Activated CD8-positive, alpha-beta memory T cell treated with anti-CD3 and anti-CD28 coated beads for 1 hour (primary cell): ENCODE measurements around the gene ASB2.

Experiments used
- DNase-seq, 2 donors: peaks; one replicate each; pipeline ENCODE4 v3.0.0-alpha.2; 2020; ENCODE audit warnings: low read depth in 1 of 2; ENCODE audit errors: extremely low read depth in 1 of 2

Gene ASB2

GRCh38 chr14:94001501-94002396, 25.4 kb upstream of the ASB2 start:
- peak; percentile 18 to 40 for DNase-seq

DNA sequence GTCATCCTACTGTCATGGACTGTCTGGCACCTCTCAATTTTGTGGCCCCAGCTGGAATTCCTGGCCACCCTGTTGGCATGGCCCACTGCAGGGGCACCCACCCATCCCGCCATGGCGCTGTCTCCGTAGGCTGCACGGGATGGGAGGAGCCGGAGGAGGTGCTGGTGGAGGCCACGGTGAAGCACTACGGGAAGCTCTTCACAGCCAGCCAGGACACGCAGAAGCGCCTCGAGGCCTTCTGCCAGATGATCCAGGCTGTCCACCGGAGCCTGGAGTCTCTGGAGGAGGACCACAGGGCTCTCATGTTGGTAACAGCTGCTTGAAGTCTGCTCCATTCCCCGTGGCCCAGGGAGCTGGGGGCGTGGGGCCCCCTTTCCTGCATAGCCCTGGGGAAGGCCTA, 24.6 kb upstream of the ASB2 start:
- DNase-seq = no peak

- no peak for DNase-seq
These were observed 23.9 kb upstream of the ASB2 start for GRCh38 chr14:94000267-94000666.

DNA sequence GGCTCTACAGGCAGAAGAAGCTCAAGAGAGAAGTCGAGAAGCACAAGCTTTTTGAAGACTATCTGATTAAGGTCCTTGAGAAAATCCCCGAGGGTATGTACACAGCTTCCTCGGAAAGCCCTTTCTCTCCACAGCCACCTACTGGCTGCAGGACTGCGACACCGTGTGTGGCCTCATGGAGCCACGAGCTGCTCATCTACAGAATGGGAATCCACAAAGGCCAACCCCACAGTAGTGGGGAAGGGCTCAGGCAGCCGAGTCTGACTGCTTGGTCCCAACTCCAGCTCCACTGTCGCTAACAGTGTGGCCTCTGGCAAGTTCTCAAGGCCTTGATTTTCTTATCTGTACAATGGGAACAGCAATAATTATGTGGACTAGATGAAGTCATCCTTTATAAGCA, 23.2 kb upstream of the ASB2 start:
- no peak for DNase-seq

DNA sequence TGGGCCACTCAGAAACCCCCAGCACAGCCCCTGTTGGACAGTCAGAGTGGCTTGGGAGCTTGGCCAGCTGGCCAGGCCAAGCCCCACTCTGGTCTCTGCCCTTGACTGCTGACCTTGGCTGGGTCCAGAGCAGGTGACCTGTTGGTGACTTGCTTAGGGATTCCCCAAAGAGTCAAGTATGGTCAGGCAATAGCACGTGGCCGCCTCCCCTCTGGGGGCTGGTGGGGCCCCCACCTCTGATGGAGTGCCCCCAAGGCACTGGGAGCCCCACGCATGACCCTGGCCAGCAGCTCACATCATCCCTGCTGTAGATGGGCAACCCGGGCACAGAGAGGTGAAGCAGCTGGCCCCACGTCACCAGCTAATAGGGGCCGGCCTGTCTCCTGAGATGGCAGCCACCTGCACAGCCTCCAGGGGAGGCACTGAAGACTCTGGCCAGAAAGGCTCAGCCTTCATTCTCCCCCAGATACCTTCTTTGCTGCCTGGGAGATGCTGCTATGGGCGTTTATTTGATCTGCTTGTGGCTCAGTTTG, 22.6 kb upstream of the ASB2 start:
- no peak for DNase-seq

DNA sequence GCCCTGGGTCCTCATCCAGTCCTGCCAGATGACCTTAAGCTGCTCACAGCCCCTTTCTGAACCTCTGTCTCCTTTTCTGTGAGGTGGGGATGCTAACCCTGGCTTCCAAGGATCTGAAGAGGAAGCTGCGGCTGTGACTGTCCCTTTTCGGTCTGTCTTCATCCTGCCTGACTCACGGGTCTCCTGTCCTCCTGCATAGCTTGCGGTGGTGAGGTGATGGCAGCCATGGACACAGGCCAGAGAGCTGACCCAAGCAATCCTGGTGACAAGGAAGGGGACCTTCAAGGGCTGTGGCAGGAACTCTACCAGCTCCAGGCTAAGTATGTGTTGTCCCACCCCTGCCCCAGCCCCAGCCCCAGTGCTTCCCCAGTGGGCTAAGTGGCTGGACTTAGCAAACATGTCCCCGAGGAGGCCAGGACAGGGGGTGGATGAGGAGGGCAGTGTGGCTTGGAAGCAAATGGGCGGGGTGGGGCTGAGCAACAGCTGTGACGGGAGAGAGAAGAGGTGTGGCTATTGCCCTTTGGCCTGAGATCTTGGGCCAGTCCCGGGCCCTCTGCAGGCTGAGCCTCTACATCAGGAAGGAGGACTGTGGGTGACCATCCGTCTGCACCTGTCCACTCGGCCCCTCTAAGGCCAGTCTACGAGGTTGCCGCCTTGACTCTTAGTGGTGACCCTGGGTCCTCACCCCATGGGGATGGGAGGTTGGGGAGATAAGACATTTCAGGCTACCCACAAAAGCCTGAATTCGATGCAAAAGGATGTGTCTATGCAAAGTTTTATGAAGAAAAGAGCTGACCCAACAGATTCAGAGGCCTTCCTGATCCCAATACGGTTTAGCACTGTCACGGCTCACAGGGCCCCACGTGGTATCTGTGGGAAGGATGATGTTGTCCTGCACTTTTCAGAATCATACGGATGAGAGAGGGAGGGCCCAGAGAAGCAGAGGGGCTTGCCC, 21.8 kb upstream of the ASB2 start:
- DNase-seq = no peak

DNA sequence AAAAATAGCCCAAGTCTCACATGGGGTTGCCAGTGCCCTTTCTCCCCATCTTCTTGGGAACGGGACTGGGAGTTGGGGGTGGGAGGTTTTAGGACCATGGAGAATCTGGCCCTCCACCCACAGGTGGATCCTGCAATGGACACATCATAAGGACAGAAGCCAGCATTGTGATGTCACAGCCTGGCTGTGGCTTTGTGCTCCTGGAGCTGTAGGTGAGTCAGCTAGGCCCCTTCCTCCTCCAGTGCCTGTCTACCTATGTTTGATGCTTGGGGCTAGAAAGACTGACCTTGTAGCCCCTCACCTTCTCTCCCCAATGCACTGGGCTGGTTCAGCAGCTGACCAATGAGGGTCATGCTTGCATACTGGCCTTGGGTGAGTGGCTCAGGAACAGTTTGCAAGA, 20.7 kb upstream of the ASB2 start, which contains the start of gene CCDC197:
Gene CCDC197, plus strand, starts transcription at position 220 of the 400 bp plus-strand sequence. CDS start 831 bp downstream, outside the sequence.
- DNase-seq = no peak

DNA sequence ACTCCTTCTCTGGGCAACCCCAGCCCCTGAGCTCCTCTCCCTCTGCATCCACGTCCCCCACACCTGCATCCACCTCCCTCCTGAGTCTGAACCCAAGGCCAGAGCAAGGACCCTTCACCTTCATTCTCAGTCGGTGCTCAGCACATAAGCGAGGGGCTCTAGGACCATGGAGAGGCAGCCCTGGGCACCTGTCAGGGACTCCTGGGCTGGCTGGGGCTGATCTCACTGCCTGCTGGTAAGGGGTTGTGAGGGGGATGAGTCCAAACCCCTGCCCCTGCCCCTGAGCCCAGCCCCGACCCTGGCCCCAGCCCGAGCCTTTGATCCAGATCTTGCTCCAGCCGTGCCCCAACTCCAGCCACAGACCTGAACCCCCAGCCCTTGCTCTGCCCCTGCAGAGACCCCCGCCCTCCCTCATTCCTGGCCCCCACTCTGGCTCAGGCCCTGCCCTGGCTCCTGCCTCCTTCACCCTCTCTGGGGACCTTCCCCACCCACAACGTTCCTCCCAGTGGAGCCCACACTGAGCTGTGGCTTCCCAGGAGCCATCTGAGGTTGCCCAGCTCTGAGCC, 19.8 kb upstream of the ASB2 start:
- no peak for DNase-seq

- DNase-seq = no peak
These were observed 18.7 kb upstream of the ASB2 start for GRCh38 chr14:93994919-93995682.

- DNase-seq = no peak
These were observed 17.0 kb upstream of the ASB2 start for GRCh38 chr14:93993382-93993781.

DNA sequence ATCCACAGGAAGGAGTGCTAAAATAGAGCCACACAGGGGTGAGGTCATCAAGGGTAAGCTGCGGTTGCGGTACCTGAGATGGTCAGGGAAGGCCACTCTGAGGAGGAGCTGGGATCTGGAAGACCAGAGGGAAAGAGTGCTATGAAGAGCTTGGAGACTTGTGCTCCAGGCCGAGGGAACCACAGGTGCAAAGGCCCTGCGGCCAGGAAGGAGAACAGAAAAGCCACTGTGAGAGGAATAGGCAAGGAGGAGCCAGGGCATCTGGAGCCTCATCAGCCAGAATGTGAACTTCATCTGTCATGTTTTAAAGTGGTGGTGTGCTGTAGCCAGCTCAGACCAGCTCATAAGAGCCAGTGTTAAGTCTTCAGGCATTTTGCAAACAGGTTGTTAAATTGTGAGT, 15.3 kb upstream of the ASB2 start:
- DNase-seq = no peak

- no peak for DNase-seq
These were observed 14.8 kb upstream of the ASB2 start for GRCh38 chr14:93991212-93991611.

GRCh38 chr14:93989939-93990338, 13.6 kb upstream of the ASB2 start:
- DNase-seq = no peak

DNA sequence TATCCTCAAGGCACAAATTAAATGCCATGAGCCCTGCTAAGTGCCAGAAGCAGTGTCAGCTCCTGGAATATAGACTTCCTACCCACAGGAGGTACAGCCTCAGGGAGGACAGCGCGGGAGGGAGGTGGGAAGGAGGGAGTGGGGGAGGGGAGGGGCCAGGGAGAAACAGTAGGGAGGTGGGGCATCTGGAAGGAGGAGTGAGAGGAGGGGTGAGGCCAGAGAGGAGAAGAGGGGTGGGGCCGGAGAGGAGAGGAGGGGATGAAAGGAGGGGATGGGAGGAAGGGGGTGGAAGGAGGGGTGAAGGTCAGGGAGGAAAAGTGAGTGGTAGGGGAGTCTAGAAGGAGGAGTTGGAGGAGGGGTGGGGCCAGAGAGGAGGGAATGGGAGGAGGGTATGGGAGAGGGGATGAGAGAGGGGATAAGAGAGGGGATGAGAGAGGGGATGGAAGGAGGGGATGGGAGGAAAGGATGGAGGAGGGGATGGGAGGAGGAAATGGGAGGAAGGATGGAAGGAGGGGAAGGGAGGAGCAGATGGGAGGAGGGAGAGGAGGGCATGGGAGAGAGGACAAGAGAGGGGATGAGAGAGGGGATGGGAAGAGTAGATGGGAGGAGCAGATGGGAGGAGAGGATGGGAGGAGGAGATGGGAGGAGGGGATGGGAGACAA, 11.6 kb upstream of the ASB2 start:
- no peak for DNase-seq

GRCh38 chr14:93987376-93987775, 11.0 kb upstream of the ASB2 start:
- no peak for DNase-seq

GRCh38 chr14:93986955-93987354, 10.6 kb upstream of the ASB2 start:
- no peak for DNase-seq

- no peak for DNase-seq
These were observed 8.6 kb upstream of the ASB2 start for GRCh38 chr14:93984987-93985410.

DNA sequence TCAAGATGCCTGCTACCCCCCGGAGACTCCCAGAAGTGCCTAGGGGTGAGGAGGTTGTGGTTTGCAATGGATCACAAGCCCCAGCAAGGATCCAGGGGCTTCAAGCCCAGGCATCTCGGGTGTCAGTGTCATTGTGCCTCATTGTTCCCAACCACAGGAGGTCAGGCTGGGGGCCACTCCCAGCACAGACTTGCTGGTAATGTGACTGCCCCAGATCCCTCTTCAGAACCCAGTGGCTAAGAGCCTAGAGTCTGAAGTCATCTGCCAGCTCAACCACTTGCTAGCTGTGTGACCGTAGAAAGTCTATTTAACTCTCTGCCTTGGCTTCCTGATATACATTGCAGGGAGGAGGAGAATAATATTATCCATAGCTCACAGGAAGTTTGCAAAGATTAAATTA, 7.7 kb upstream of the ASB2 start:
- DNase-seq = no peak

DNA sequence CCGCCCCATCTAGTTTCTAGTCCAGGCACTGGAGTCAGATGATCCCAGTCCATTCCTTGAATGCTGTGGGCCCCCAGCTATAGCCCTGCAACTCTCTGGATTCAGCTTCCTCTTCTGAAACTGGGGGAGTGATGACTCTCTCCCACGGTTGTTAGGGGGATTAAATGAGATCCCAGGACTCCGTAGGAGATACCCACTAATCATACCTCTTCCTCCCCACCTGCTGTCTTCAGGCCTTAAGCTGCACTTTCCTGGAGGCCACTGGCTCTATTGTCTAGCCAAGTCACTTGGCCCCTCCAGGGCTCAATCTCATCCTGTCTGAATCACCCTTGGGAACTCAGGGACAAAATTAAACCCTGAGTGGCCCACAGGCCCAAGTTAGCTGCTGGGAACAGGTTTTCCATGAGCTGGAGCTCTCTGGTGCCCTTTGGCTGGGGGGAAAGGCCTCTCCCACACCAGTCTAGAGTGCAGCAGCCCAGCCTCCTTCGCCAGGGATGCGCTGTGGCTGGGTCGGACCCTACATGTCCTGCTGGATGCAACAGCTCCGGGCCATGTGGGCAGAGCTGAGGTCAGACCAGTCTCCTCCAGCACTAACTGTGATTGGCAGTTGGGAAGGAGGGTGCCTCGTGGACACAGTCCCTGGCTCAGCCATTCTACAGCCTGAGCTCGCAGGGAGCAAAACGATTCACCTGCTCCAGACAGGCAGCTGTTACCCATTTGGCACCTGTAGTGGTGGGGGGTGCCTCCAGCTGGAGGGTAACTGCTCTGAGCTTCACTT, 6.0 kb upstream of the ASB2 start:
- no peak for DNase-seq
